ENCODE data around the gene MRC1. TPM values are rescaled to one million over a fixed set of nuclear protein-coding genes. Genes with fewer than 3 reads are reported as not detected.

MRC1 gene
- total and polyA plus RNA-seq, 2 experiments from 2014 or later: not detected

DNA sequence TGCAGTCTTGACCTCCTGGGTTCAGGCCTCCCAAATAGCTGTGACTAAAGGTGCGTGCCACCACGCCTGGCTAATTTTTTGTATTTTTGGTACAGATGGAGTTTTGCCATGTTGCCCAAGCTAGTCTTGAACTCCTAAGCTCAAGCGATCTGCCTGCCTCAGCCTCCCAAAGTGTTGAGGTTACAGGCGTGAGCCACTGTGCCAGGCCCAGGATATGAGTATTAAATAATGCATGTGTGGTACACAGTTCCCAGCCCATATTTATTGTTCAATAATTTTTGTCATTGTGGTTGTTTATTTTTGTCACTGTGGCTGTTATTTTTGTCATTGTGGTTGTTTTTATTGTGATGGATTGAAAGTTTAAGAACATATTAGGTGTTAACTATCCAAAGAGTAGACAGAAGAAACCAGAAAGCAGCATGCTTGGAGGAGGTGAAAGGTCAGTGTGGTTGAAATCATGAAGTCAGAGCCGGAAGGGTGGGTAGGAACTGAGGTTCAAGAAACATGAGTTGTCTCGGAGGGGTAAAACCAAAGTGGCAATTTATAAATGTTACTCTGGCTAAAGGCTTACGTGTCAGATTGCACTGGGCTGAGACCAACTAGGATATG lies 45.0 kb downstream of the MRC1 start:
- H3K4me2 ChIP-seq (ENCODE audit: unreplicated experiment): no peak overlapping the region
- no peaks in the 10 kb centered on the region for H3K36me3 ChIP-seq (ENCODE audit: low read depth)
- no peaks in the 10 kb centered on the region for H4K20me1 ChIP-seq (ENCODE audit: insufficient read depth)
- H3K4me3 ChIP-seq: no peak overlapping the region
- no peaks in the 10 kb centered on the region for H3K4me1 ChIP-seq (ENCODE audit: insufficient read depth)
- H3K79me2 ChIP-seq (ENCODE audit: insufficient read depth): no peaks in the 10 kb centered on the region
- no peak overlapping the region for H3K9ac ChIP-seq
- no peaks in the 10 kb centered on the region for H3K27me3 ChIP-seq (replicated peaks; ENCODE audit: insufficient read depth)
- H3K9me3 ChIP-seq (ENCODE audit: low read depth): no peaks in the 10 kb centered on the region
- no peak overlapping the region for H2AFZ ChIP-seq
- no peak for TF ChIP-seq EZH2phosphoT487 (IDR thresholded peaks at IDR 0.05; ENCODE audit: insufficient read depth, low read depth)
- 82 to 83% methylated on average over 7 of the region's 7 CpGs for WGBS, 2 experiments (ENCODE audit: low coverage in 1 of 2, low lambda C conversion rate in 2 of 2, missing lambda C conversion rate in 2 of 2)
- no peak for DNase-seq
- no peaks in the 10 kb centered on the region for H3K9me2 ChIP-seq (ENCODE audit: insufficient read depth)
- in situ Hi-C loops (cut with MboI): no loop called here
- H3F3A ChIP-seq (ENCODE audit: insufficient read depth): no peaks in the 10 kb centered on the region
- H3K27ac ChIP-seq: no peak overlapping the region

- in situ Hi-C loops (cut with MboI): loop anchor here (5.0 kb wide), 1 partner anchor 360 kb away; no protein-coding TSS in a partner anchor
- Histone ChIP-seq H3K4me3 (no peak overlapping the region), H3K4me1 (ENCODE audit: insufficient read depth) (no peaks in the 10 kb centered on the region), H3K79me2 (ENCODE audit: insufficient read depth) (no peaks in the 10 kb centered on the region), H3K9ac (no peak overlapping the region), H2AFZ (no peak overlapping the region), H3K27me3 (replicated peaks; ENCODE audit: insufficient read depth) (no peaks in the 10 kb centered on the region), H3F3A (ENCODE audit: insufficient read depth) (no peaks in the 10 kb centered on the region), H3K4me2 (ENCODE audit: unreplicated experiment) (no peak overlapping the region), H3K27ac (no peak overlapping the region), H3K9me3 (ENCODE audit: low read depth) (no peaks in the 10 kb centered on the region), H3K36me3 (ENCODE audit: low read depth) (no peaks in the 10 kb centered on the region), H4K20me1 (ENCODE audit: insufficient read depth) (no peaks in the 10 kb centered on the region), H3K9me2 (ENCODE audit: insufficient read depth) (no peaks in the 10 kb centered on the region)
- 60 to 63% methylated on average over 3 of the region's 3 CpGs for WGBS, 2 experiments (ENCODE audit: low coverage in 1 of 2, low lambda C conversion rate in 2 of 2, missing lambda C conversion rate in 2 of 2)
- TF ChIP-seq EZH2phosphoT487 (IDR thresholded peaks at IDR 0.05; ENCODE audit: insufficient read depth, low read depth) (no peak), EZH2 (IDR thresholded peaks at IDR 0.05; ENCODE audit: insufficient read depth, poor library complexity, severe bottlenecking) (no peak)
- no peak for DNase-seq
These were observed 47.9 kb downstream of the MRC1 start for GRCh38 chr10:17857040-17857439.

- H2AFZ ChIP-seq: no peak overlapping the region
- no peak overlapping the region for H3K27ac ChIP-seq
- H3K79me2 ChIP-seq (ENCODE audit: insufficient read depth): no peaks in the 10 kb centered on the region
- H3K9me3 ChIP-seq (ENCODE audit: low read depth): no peaks in the 10 kb centered on the region
- no peak overlapping the region for H3K9ac ChIP-seq
- H3K4me3 ChIP-seq: no peak overlapping the region
- H4K20me1 ChIP-seq (ENCODE audit: insufficient read depth): no peaks in the 10 kb centered on the region
- no peaks in the 10 kb centered on the region for H3K4me1 ChIP-seq (ENCODE audit: insufficient read depth)
- H3K27me3 ChIP-seq (replicated peaks; ENCODE audit: insufficient read depth): no peaks in the 10 kb centered on the region
- H3F3A ChIP-seq (ENCODE audit: insufficient read depth): no peaks in the 10 kb centered on the region
- no peaks in the 10 kb centered on the region for H3K9me2 ChIP-seq (ENCODE audit: insufficient read depth)
- TF ChIP-seq EZH2 (IDR thresholded peaks at IDR 0.05; ENCODE audit: insufficient read depth, poor library complexity, severe bottlenecking): no peak
- no peak for TF ChIP-seq EZH2phosphoT487 (IDR thresholded peaks at IDR 0.05; ENCODE audit: insufficient read depth, low read depth)
- no peak for DNase-seq
- in situ Hi-C loops (cut with MboI): loop anchor here (5.0 kb wide), 1 partner anchor 358 kb away; no protein-coding TSS in a partner anchor
- no peak overlapping the region for H3K4me2 ChIP-seq (ENCODE audit: unreplicated experiment)
- H3K36me3 ChIP-seq (ENCODE audit: low read depth): no peaks in the 10 kb centered on the region
- 81 to 87% methylated on average over 8 of the region's 8 CpGs for WGBS, 2 experiments (ENCODE audit: low coverage in 1 of 2, low lambda C conversion rate in 2 of 2, missing lambda C conversion rate in 2 of 2)
These were observed 50.5 kb downstream of the MRC1 start for GRCh38 chr10:17859492-17860156.

DNA sequence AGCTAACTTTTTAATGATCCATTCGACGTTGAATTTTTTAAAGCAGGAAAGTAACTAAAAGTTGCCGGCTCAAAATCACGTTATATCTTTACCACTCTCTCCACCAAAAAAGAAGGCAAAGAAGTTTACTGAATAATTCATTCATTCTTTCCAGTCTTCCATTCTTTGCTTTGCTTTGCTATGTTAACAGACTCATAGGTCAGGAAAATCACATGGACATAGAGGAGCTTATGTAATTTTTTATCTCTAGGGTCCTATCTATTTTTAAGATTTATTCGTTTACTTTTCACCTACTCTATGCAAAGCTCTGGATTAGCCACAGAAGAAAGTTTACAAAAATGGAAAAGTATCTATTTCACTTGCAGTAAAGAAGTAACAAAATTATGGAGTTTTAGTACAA lies 52.6 kb downstream of the MRC1 start:
- no peak for DNase-seq
- no peaks in the 10 kb centered on the region for H3K79me2 ChIP-seq (ENCODE audit: insufficient read depth)
- in situ Hi-C loops (cut with MboI): no loop called here
- no peaks in the 10 kb centered on the region for H3K36me3 ChIP-seq (ENCODE audit: low read depth)
- no peak overlapping the region for H2AFZ ChIP-seq
- no peak overlapping the region for H3K4me3 ChIP-seq
- no peaks in the 10 kb centered on the region for H3K9me2 ChIP-seq (ENCODE audit: insufficient read depth)
- TF ChIP-seq EZH2phosphoT487 (IDR thresholded peaks at IDR 0.05; ENCODE audit: insufficient read depth, low read depth): no peak
- TF ChIP-seq EZH2 (IDR thresholded peaks at IDR 0.05; ENCODE audit: insufficient read depth, poor library complexity, severe bottlenecking): no peak
- H3K4me2 ChIP-seq (ENCODE audit: unreplicated experiment): no peak overlapping the region
- H4K20me1 ChIP-seq (ENCODE audit: insufficient read depth): no peaks in the 10 kb centered on the region
- no peak overlapping the region for H3K27ac ChIP-seq
- no peak overlapping the region for H3K9ac ChIP-seq
- H3K9me3 ChIP-seq (ENCODE audit: low read depth): no peaks in the 10 kb centered on the region
- H3K27me3 ChIP-seq (replicated peaks; ENCODE audit: insufficient read depth): no peaks in the 10 kb centered on the region
- 93 to 96% methylated on average over 5 of the region's 5 CpGs for WGBS, 2 experiments (ENCODE audit: low coverage in 1 of 2, low lambda C conversion rate in 2 of 2, missing lambda C conversion rate in 2 of 2)
- no peaks in the 10 kb centered on the region for H3F3A ChIP-seq (ENCODE audit: insufficient read depth)
- H3K4me1 ChIP-seq (ENCODE audit: insufficient read depth): no peaks in the 10 kb centered on the region
